BLaER1 treated with 17β-estradiol and CSF1 and Interleukin-3, amounts not matched to agents 10 nM and 100 nM (cell line): ENCODE results near the gene PPY.

Experiments
- H3K27ac ChIP-seq, 11 experiments: shearing (Covaris generic); formaldehyde crosslinking; 2 replicates each; pipeline ENCODE4 v1.8.1; 2022
- H3K27me3 ChIP-seq, 11 experiments: shearing (Covaris generic); formaldehyde crosslinking; 2 replicates each; pipeline ENCODE4 v1.8.1; 2022
- H3K36me3 ChIP-seq, 11 experiments: shearing (Covaris generic); formaldehyde crosslinking; 2 replicates each; pipeline ENCODE4 v1.8.1; 2022
- H3K4me1 ChIP-seq, 10 experiments: shearing (Covaris generic); formaldehyde crosslinking; 2 replicates each; pipeline ENCODE4 v1.8.1; 2022
- H3K4me2 ChIP-seq, 11 experiments: shearing (Covaris generic); formaldehyde crosslinking; 2 replicates each; pipeline ENCODE4 v1.8.1; 2022
- H3K4me3 ChIP-seq, 10 experiments: shearing (Covaris generic); formaldehyde crosslinking; 2 replicates each; pipeline ENCODE4 v1.8.1; 2022
- H3K9ac ChIP-seq, 11 experiments: shearing (Covaris generic); formaldehyde crosslinking; 2 replicates each; pipeline ENCODE4 v1.8.1; 2022
- H3K9me3 ChIP-seq, 11 experiments: shearing (Covaris generic); formaldehyde crosslinking; replicated peaks in 1 of 11; 2 replicates each; pipeline ENCODE4 v1.8.1; 2022
- H4K20me1 ChIP-seq, 11 experiments: shearing (Covaris generic); formaldehyde crosslinking; 2 replicates each; pipeline ENCODE4 v1.8.1; 2022
- Cebpa-rat ChIP-seq, 11 experiments: shearing (Covaris generic); IDR thresholded peaks; 2 replicates each; pipeline ENCODE4 v1.8.1; 2022

The PPY gene

GRCh38 chr17:43942051-43942685 is at the start of gene PPY:
Gene PPY, minus strand, starts transcription at chr17:43942476. Its CDS starts 822 bp downstream, at chr17:43941654.
- Histone ChIP-seq H3K27ac (no peak within 1 kb of the TSS), H3K4me1 (peaks cover 17 to 61% (median 50%) of the 10 kb centered on the region in 10 experiments; a peak in 19 of 20 replicates), H3K27me3 (peaks cover 0 to 9% (median 4%) of the 10 kb centered on the region in 11 experiments; a peak in 7 of 22 replicates), H4K20me1 (no peaks in the 10 kb centered on the region), H3K9ac (peak within 1 kb of the TSS in 3 of 11 experiments; percentile 15 to 33 (median 30); a peak in 3 of 22 replicates), H3K4me2 (no peak within 1 kb of the TSS), H3K4me3 (no peak within 1 kb of the TSS), H3K36me3 (no peaks in the 10 kb centered on the region), H3K9me3 (no peaks in the 10 kb centered on the region)
- no peak for TF ChIP-seq Cebpa-rat (IDR thresholded peaks at IDR 0.05)

- Histone ChIP-seq H3K9me3 (no peaks in the 10 kb centered on the region), H3K36me3 (no peaks in the 10 kb centered on the region), H3K4me2 (no peak overlapping the region), H3K4me1 (peaks cover 0 to 8% (median 5%) of the 10 kb centered on the region in 10 experiments; a peak in 8 of 20 replicates), H4K20me1 (no peaks in the 10 kb centered on the region; a peak in 1 of 22 replicates), H3K27me3 (peaks cover 15 to 29% (median 22%) of the 10 kb centered on the region in 11 experiments), H3K27ac (no peak overlapping the region), H3K4me3 (no peak overlapping the region), H3K9ac (no peak overlapping the region)
- no peak for TF ChIP-seq Cebpa-rat (IDR thresholded peaks at IDR 0.05)
These were observed 46.0 kb upstream of the PPY start for GRCh38 chr17:43988301-43988700.

- H3K9ac ChIP-seq = no peak overlapping the region
- no peak overlapping the region for H3K4me3 ChIP-seq
- H4K20me1 ChIP-seq = no peaks in the 10 kb centered on the region; a peak in 1 of 22 replicates
- no peak overlapping the region for H3K27ac ChIP-seq
- H3K4me1 ChIP-seq = peaks cover 0 to 8% (median 5%) of the 10 kb centered on the region in 10 experiments; a peak in 8 of 20 replicates
- no peak for TF ChIP-seq Cebpa-rat (IDR thresholded peaks at IDR 0.05)
- H3K27me3 ChIP-seq = peaks cover 25 to 39% (median 32%) of the 10 kb centered on the region in 11 experiments
- no peaks in the 10 kb centered on the region for H3K36me3 ChIP-seq
- no peaks in the 10 kb centered on the region for H3K9me3 ChIP-seq
- no peak overlapping the region for H3K4me2 ChIP-seq
These were observed 45.1 kb upstream of the PPY start for GRCh38 chr17:43987131-43988021.

- no peaks in the 10 kb centered on the region for H3K9me3 ChIP-seq
- no peak overlapping the region for H3K27ac ChIP-seq
- no peak for TF ChIP-seq Cebpa-rat (IDR thresholded peaks at IDR 0.05)
- no peak overlapping the region for H3K4me2 ChIP-seq
- no peaks in the 10 kb centered on the region; a peak in 1 of 22 replicates for H4K20me1 ChIP-seq
- no peaks in the 10 kb centered on the region for H3K36me3 ChIP-seq
- peaks cover 0 to 8% (median 5%) of the 10 kb centered on the region in 10 experiments; a peak in 8 of 20 replicates for H3K4me1 ChIP-seq
- H3K27me3 ChIP-seq = peaks cover 26 to 45% (median 36%) of the 10 kb centered on the region in 11 experiments
- no peak overlapping the region for H3K9ac ChIP-seq
- no peak overlapping the region for H3K4me3 ChIP-seq
These were observed 44.1 kb upstream of the PPY start for GRCh38 chr17:43986225-43986981.

GRCh38 chr17:43984521-43984920 is 42.2 kb upstream of the PPY start:
- TF ChIP-seq Cebpa-rat (IDR thresholded peaks at IDR 0.05) = no peak
- Histone ChIP-seq H3K4me2 (no peak overlapping the region), H3K27ac (no peak overlapping the region), H3K9ac (no peak overlapping the region), H4K20me1 (no peaks in the 10 kb centered on the region; a peak in 1 of 22 replicates), H3K4me3 (no peak overlapping the region), H3K27me3 (peaks cover 26 to 45% (median 36%) of the 10 kb centered on the region in 11 experiments), H3K9me3 (no peaks in the 10 kb centered on the region), H3K4me1 (peaks cover 0 to 8% (median 5%) of the 10 kb centered on the region in 10 experiments; a peak in 8 of 20 replicates), H3K36me3 (no peaks in the 10 kb centered on the region)

- Histone ChIP-seq H4K20me1 (no peaks in the 10 kb centered on the region; a peak in 1 of 22 replicates), H3K9ac (no peak overlapping the region), H3K36me3 (no peaks in the 10 kb centered on the region), H3K4me2 (peak overlapping the region; percentile 28 to 69 (median 58)), H3K4me1 (peaks cover 0 to 8% (median 5%) of the 10 kb centered on the region in 10 experiments; a peak in 8 of 20 replicates), H3K9me3 (no peaks in the 10 kb centered on the region), H3K27me3 (peaks cover 26 to 45% (median 36%) of the 10 kb centered on the region in 11 experiments), H3K27ac (no peak overlapping the region), H3K4me3 (peak overlapping the region; percentile 23 to 55 (median 38); a peak in 14 of 20 replicates)
- TF ChIP-seq Cebpa-rat (IDR thresholded peaks at IDR 0.05) = no peak
These were observed 41.5 kb upstream of the PPY start for GRCh38 chr17:43983515-43984411.

- Histone ChIP-seq H3K9ac (no peak overlapping the region), H3K4me1 (peaks cover 0 to 8% (median 5%) of the 10 kb centered on the region in 10 experiments; a peak in 8 of 20 replicates), H3K4me3 (peak overlapping the region in 3 of 10 experiments; percentile 37 to 55 (median 39); a peak in 2 of 20 replicates), H3K27me3 (peaks cover 26 to 45% (median 36%) of the 10 kb centered on the region in 11 experiments), H3K4me2 (peak overlapping the region in 6 of 11 experiments; percentile 28 to 64 (median 54); a peak in 7 of 22 replicates), H3K27ac (no peak overlapping the region), H3K36me3 (no peaks in the 10 kb centered on the region), H4K20me1 (no peaks in the 10 kb centered on the region; a peak in 1 of 22 replicates), H3K9me3 (no peaks in the 10 kb centered on the region)
- no peak for TF ChIP-seq Cebpa-rat (IDR thresholded peaks at IDR 0.05)
These were observed 40.9 kb upstream of the PPY start for GRCh38 chr17:43983196-43983514.

- TF ChIP-seq Cebpa-rat (IDR thresholded peaks at IDR 0.05) = no peak
- Histone ChIP-seq H3K4me3 (no peak overlapping the region), H3K36me3 (no peaks in the 10 kb centered on the region), H3K4me1 (peaks cover 0 to 8% (median 5%) of the 10 kb centered on the region in 10 experiments; a peak in 8 of 20 replicates), H3K27ac (no peak overlapping the region), H3K4me2 (no peak overlapping the region), H3K9ac (no peak overlapping the region), H3K27me3 (peaks cover 26 to 45% (median 36%) of the 10 kb centered on the region in 11 experiments), H3K9me3 (no peaks in the 10 kb centered on the region), H4K20me1 (no peaks in the 10 kb centered on the region; a peak in 1 of 22 replicates)
These were observed 39.9 kb upstream of the PPY start for GRCh38 chr17:43982171-43982570.
